K562 (cell line): ENCODE measurements around the gene F11R. TPM values are rescaled to one million over a fixed set of nuclear protein-coding genes. Genes with fewer than 3 reads are reported as not detected.

Source experiments
- BMI1 ChIP-seq: fragments of 150-350 bp; IDR thresholded peaks from 2 replicates; pipeline ENCODE4 v1.6.1; 2014; ENCODE audit warnings: low read length
- CBFB ChIP-seq: sonication (generic); formaldehyde crosslinking; IDR thresholded peaks from 2 replicates; pipeline ENCODE4 v1.4.0; 2020; ENCODE audit warnings: mild to moderate bottlenecking, missing genetic modification reagents
- ETV1 ChIP-seq: fragments of 450-650 bp; conservative IDR thresholded peaks from 2 replicates; pipeline ENCODE4 v1.6.1; 2016; ENCODE audit warnings: missing genetic modification characterization, control low read depth, low read depth, missing compliant biosample characterization
- FUS ChIP-seq: fragments of 200-400 bp; formaldehyde crosslinking; optimal IDR thresholded peaks from 2 replicates; pipeline ENCODE3; 2017; ENCODE audit warnings: low read depth, low read length
- HDAC3 ChIP-seq: fragments of 450-650 bp; IDR thresholded peaks from 2 replicates; pipeline ENCODE4 v1.6.1; 2018; ENCODE audit warnings: borderline replicate concordance, mild to moderate bottlenecking, moderate library complexity; ENCODE audit not compliant: partially characterized antibody
- HMG20A ChIP-seq: fragments of 450-650 bp; formaldehyde crosslinking; conservative IDR thresholded peaks from 2 replicates; pipeline ENCODE4 v1.4.0; 2020; ENCODE audit warnings: mild to moderate bottlenecking, mixed read lengths
- JUNB ChIP-seq: fragments of 450-650 bp; formaldehyde crosslinking; conservative IDR thresholded peaks from 2 replicates; pipeline ENCODE4 v1.4.0; 2020; ENCODE audit warnings: mild to moderate bottlenecking
- KAT7 ChIP-seq: sonication (generic); formaldehyde crosslinking; IDR thresholded peaks from 2 replicates; pipeline ENCODE4 v1.8.0; 2022; ENCODE audit warnings: missing genetic modification reagents, mild to moderate bottlenecking, borderline replicate concordance
- KLF16 ChIP-seq: IDR thresholded peaks from 2 replicates; pipeline ENCODE4 v1.6.1; 2016; ENCODE audit warnings: antibody characterized with exemption
- LEF1 ChIP-seq: fragments of 450-650 bp; IDR thresholded peaks from 2 replicates; pipeline ENCODE4 v1.6.1; 2016; ENCODE audit warnings: mild to moderate bottlenecking
- NR1H2 ChIP-seq: sonication (generic); formaldehyde crosslinking; IDR thresholded peaks from 2 replicates; pipeline ENCODE4 v1.4.0; 2020; ENCODE audit warnings: mild to moderate bottlenecking, missing genetic modification reagents
- RAD21 ChIP-seq, 2 experiments: fragments of 250-450 bp in 1 of 2; fragments of 450-650 bp in 1 of 2; sonication (Bioruptor Pico) in 1 of 2; formaldehyde crosslinking in 1 of 2; IDR thresholded peaks in 1 of 2; conservative IDR thresholded peaks in 1 of 2; 2 replicates each; pipeline versions ENCODE4 v1.4.0 to v1.8.0; 2020 to 2022; ENCODE audit warnings: mild to moderate bottlenecking in 2 of 2, moderate library complexity in 1 of 2
- RHOXF2B ChIP-seq: fragments of 250-450 bp; sonication (Bioruptor Pico); conservative IDR thresholded peaks from 2 replicates; pipeline ENCODE4 v1.5.1; 2021
- SAP30 ChIP-seq: fragments of 200-600 bp; sonication (generic); IDR thresholded peaks from 2 replicates; pipeline ENCODE4 v1.6.1; 2012; ENCODE audit warnings: borderline replicate concordance, low read depth, mild to moderate bottlenecking, moderate library complexity, low read length, control low read depth, inconsistent platforms; ENCODE audit not compliant: insufficient read depth, poor library complexity, severe bottlenecking
- SIN3A ChIP-seq, 2 experiments: fragments of 150-350 bp in 1 of 2; IDR thresholded peaks; 2 replicates each; pipeline ENCODE4 v1.6.1; 2011 to 2016; ENCODE audit warnings: borderline replicate concordance in 2 of 2, low read depth in 2 of 2, low read length in 2 of 2, mild to moderate bottlenecking in 2 of 2, moderate library complexity in 2 of 2; ENCODE audit not compliant: control insufficient read depth in 1 of 2
- SIX5 ChIP-seq, 2 experiments: IDR thresholded peaks; 2 replicates each; pipeline ENCODE4 v1.6.1; 2011; ENCODE audit warnings: low read length in 2 of 2, borderline replicate concordance in 1 of 2, low read depth in 1 of 2, mild to moderate bottlenecking in 1 of 2, moderate library complexity in 1 of 2; ENCODE audit not compliant: insufficient read depth in 1 of 2
- SMARCE1 ChIP-seq: fragments of 450-650 bp; IDR thresholded peaks from 2 replicates; pipeline ENCODE4 v1.7.1; 2016; ENCODE audit warnings: mild to moderate bottlenecking
- ZNF324 ChIP-seq: fragments of 250-450 bp; sonication (Bioruptor Pico); IDR thresholded peaks from 2 replicates; pipeline ENCODE4 v1.4.0; 2020; ENCODE audit warnings: mild to moderate bottlenecking
- polyA plus RNA-seq, 8 experiments: library from polyadenylated mRNA; depleted of rRNA in 4 of 8; stranded (reverse) in 5 of 8; unstranded in 3 of 8; fragments of >200 nt; fragmentation: Nextera tagmentation in 2 of 8; fragmentation: Illumina TruSeq in 1 of 8; extraction: Ambion mirVana in 2 of 8; extraction: Trizol in 1 of 8; gene quantifications; 2 replicates each; pipeline versions ENCODE4 v1.2.1 to v1.2.3, GENCODE V29; 2011 to 2014; ENCODE audit warnings: inconsistent platforms in 1 of 8, missing spikeins in 1 of 8
- total RNA-seq, 7 experiments: library from RNA; depleted of rRNA in 6 of 7; stranded (reverse); fragments of >200 nt in 6 of 7; fragmentation: Illumina TruSeq in 2 of 7; extraction: Trizol in 2 of 7; gene quantifications; 2 replicates each; pipeline versions ENCODE4 v1.2.1 to v1.2.3, GENCODE V29; 2011 to 2021; ENCODE audit warnings: low replicate concordance in 1 of 7
- TF ChIP-seq, protein P1 (sequence below), 2 experiments: fragments of 450-650 bp; IDR thresholded peaks; 2 replicates each; pipeline ENCODE4 v1.6.1; 2016; ENCODE audit warnings: mild to moderate bottlenecking in 2 of 2, borderline replicate concordance in 1 of 2, low read depth in 1 of 2, moderate library complexity in 1 of 2

F11R gene
- total and polyA plus RNA-seq, 9 of the 15 experiments (the other 6 are each of a cell fraction or from before 2014, with no cell fraction given): 27.4 to 187 (median 52.5) TPM

DNA sequence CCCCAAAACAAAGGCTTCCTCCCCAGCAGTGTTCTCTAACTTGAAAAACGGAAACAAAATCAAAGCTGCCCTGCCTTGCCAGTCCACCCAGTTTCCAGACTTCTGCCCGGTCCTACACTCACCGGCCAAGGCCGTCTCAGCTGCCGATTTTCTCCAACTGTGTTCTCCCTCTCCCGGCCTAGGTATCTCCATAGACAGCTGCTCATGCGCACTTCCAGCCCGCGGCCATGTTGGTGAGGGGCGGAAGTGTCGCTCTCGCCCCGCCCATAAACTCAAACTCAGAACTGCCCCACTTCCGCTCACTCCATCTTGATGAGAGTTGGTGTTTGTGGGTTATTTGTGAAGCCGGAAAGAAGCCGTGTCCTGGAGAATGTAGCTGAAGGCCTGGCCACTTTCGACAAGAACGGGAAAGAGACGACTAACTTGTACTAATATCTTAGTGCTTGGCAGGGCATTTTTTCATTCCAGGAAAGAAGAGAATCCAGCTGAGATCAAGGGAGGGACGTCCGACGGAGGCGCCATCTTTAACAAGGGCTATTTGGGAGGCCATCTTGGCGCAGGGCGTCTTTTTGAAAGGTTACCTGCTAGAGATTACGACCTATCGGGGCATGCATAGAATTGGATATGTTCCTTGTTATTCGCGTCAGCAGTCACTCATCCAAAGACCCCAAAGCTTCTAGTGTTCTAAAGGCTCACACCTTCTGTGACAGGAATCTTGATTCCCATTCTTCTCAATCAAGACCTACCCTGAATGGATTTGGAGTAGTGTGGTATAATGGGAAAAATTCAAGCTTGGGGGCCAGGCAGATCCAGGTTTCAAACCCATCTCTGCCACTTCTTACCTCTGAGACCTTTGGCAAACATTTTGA is 25.0 kb upstream of the F11R start, which contains the start of gene USF1 (continued):
- TF ChIP-seq, protein P1, sequence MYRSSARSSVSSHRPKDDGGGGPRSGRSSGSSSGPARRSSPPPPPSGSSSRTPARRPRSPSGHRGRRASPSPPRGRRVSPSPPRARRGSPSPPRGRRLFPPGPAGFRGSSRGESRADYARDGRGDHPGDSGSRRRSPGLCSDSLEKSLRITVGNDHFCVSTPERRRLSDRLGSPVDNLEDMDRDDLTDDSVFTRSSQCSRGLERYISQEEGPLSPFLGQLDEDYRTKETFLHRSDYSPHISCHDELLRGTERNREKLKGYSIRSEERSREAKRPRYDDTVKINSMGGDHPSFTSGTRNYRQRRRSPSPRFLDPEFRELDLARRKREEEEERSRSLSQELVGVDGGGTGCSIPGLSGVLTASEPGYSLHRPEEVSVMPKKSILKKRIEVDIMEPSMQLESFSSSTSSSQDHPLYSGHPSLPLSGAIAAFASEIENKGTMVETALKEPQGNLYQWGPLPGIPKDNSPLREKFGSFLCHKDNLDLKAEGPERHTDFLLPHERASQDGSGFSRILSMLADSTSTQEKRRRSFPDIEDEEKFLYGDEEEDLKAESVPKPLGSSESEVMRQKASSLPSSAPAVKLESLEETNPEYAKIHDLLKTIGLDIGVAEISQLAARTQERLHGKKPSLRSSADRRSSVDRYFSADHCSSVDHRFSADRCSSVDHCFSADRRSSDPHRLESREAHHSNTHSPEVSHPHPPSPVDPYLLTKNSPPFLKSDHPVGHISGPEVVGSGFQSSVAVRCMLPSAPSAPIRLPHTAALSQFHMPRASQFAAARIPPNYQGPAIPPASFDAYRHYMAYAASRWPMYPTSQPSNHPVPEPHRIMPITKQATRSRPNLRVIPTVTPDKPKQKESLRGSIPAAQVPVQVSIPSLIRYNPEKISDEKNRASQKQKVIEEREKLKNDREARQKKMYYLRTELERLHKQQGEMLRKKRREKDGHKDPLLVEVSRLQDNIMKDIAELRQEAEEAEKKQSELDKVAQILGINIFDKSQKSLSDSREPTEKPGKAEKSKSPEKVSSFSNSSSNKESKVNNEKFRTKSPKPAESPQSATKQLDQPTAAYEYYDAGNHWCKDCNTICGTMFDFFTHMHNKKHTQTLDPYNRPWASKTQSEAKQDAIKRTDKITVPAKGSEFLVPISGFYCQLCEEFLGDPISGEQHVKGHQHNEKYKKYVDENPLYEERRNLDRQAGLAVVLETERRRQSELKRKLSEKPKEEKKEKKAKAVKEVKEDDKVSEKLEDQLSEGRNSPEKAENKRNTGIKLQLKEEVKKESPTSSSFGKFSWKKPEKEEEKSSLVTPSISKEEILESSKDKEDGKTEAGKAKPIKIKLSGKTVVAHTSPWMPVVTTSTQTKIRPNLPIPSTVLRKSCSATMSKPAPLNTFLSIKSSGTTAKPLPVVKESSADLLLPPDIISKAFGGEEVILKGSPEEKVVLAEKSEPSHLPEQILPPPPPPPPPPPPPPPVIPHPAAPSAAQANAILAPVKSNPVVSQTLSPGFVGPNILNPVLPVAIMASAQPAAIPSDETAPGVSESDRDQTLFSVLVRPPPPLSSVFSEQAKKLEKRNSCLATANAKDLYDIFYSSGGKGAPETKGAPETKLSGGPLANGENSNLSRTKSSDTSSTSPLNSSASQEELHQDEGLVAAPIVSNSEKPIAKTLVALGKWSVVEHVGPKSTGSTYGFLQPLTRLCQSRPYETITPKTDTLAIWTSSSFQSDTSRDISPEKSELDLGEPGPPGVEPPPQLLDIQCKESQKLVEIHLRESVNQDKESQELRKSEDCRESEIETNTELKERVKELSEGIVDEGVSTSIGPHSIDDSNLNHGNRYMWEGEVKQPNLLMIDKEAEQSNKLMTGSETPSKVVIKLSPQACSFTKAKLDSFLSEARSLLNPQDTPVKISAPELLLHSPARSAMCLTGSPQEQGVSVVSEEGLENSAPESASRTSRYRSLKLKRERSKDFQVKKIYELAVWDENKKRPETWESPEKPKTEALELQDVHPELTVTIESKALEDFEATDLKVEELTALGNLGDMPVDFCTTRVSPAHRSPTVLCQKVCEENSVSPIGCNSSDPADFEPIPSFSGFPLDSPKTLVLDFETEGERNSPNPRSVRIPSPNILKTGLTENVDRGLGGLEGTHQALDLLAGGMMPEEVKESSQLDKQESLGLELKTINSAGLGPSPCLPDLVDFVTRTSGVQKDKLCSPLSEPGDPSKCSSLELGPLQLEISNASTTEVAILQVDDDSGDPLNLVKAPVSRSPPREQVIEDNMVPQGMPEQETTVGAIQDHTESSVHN (IDR thresholded peaks at IDR 0.05; ENCODE audit: borderline replicate concordance in 1 of 2, low read depth in 1 of 2): peak in 1 of 2 experiments; percentile 39; a peak in 1 of 4 replicates
- TF ChIP-seq SIX5 (IDR thresholded peaks at IDR 0.05; ENCODE audit: borderline replicate concordance in 1 of 2, insufficient read depth in 1 of 2, low read depth in 1 of 2, low read length in 2 of 2) (peak in 1 of 2 experiments; percentile 52; a peak in 1 of 4 replicates), ETV1 (peak; percentile 75), HDAC3 (no peak), CBFB (CRISPR knock-in tag) (no peak), KLF16 (no peak), SAP30 (peak; percentile 38), NR1H2 (CRISPR knock-in tag) (no peak), HMG20A (no peak), FUS (no peak), RHOXF2B (no peak), RAD21 (CRISPR knock-in tag; conservative IDR thresholded peaks at IDR 0.05 in 1 of 2, IDR thresholded peaks at IDR 0.05 in 1 of 2) (peak in 1 of 2 experiments; percentile 18; a peak in 1 of 4 replicates), ZNF324 (CRISPR knock-in tag) (no peak), KAT7 (0 out of 2 replicates have a peak, but pooled peaks have one; percentile 9), SIN3A (IDR thresholded peaks at IDR 0.05; ENCODE audit: borderline replicate concordance in 2 of 2, control insufficient read depth in 1 of 2, low read depth in 2 of 2, low read length in 2 of 2) (peak; percentile 18 to 82; a peak in 3 of 4 replicates), JUNB (no peak), LEF1 (no peak), SMARCE1 (peak; percentile 22; the same call in 1 of the 2 replicates), BMI1 (no peak)
